Measurements from ENCODE around the gene ENPP3.
A peak's percentile ranks its signal among the peaks of the same experiment; 100 is the strongest.

Gene ENPP3

GRCh38 chr6:131642987-131643611 is 6.0 kb downstream of the ENPP3 start:
- no peak for FAIRE-seq

GRCh38 chr6:131643855-131644460 is 6.9 kb downstream of the ENPP3 start:
- FAIRE-seq = no peak

DNA sequence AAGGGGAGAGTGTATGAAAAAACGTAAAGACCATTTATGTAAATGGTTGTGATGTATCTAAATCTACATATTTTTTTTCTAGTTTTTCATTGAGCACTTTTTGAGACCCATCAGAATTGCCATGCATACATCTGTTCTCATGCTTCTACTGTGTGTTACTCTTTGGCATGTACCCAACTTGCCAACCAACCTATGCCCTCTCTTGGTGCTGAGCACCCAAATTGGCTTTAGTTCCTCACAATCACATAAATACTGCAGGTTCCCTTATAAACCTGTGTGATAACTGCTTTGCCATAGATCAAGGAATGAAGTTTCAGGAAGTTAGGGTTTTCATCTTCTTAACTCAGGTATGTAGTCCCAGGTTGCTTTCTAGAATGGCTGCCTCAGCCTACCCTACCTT is 7.8 kb downstream of the ENPP3 start:
- FAIRE-seq = no peak

- no peak for FAIRE-seq
These were observed 8.7 kb downstream of the ENPP3 start for GRCh38 chr6:131645846-131646245.

DNA sequence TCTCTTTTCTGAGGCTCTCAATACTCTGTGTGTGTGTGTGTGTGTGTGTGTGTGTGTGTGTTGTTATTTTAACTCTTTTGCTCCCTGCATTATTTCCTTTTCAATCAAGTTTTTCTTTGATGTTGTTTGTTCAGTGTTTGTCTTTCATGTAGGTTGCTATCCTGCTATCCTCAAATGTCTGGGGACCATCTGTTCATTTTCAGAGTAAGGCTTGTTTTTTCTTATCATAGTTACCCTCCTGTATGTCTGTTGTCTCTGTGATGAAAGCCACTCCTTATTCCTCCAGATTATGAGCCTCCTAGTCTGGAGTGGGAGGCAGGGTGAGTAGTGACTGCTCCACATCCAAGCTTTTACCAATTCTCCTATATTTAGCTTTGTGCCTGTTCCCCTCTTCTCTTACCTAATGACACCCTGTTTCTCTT is 9.2 kb downstream of the ENPP3 start:
- FAIRE-seq = peak; percentile 4

GRCh38 chr6:131651782-131652181 is 14.7 kb downstream of the ENPP3 start:
- FAIRE-seq = no peak

DNA sequence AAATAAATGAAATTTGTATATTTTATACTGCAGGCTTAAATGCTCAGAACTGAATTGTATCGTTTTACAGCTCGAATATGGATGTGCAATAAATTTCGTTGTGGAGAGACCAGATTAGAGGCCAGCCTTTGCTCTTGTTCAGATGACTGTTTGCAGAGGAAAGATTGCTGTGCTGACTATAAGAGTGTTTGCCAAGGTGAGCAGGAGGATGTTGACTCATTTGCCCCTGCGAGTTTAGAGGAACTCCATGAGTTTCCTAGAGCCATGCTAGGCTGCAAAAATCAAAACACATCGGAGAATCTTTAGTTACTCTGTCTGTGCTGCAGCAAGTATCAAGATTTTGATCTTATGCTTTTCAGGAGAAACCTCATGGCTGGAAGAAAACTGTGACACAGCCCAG is 15.4 kb downstream of the ENPP3 start:
- no peak for FAIRE-seq

- FAIRE-seq = no peak
These were observed 17.2 kb downstream of the ENPP3 start for GRCh38 chr6:131654326-131654725.

DNA sequence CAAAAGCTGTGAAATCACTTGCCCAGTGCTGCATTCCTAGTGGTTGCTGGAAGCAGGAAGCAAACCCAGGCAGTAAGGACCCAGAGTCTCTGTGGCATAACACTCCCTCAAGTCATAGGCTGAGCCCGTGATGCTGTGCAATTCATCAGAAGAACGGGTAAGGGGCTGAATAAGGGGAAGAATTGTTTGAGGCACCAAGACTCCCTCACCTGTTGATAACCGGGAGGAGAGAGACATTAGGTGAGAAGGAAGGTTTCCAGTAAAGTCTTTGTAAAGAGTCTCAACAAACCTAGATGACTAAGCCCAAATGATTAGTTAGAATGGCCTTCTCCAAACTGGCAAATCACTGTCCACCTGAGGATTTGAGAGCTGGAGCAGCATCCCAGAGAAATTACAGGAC is 18.3 kb downstream of the ENPP3 start:
- FAIRE-seq = no peak

- FAIRE-seq = no peak
These were observed 18.8 kb downstream of the ENPP3 start for GRCh38 chr6:131655951-131656350.

- FAIRE-seq = no peak
These were observed 19.6 kb downstream of the ENPP3 start for GRCh38 chr6:131656667-131657066.

DNA sequence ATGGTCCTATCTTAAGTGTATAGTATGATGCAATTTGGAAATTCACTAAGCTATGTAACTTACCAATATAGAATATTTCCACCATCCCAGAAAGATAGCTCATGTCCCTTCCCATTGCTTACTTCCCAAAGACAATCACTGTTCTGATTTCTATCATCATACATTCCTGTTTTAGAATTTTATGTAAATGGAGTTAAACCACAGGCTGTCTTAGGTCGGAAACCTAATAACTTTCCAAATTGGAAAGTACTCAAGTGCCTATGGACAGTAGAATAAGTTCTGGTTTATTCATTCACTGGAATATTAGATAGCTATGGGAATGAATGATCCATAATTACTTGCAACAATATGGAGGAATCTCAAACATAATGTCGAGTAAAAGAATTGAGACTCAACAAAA is 20.1 kb downstream of the ENPP3 start:
- no peak for FAIRE-seq

- no peak for FAIRE-seq
These were observed 20.6 kb downstream of the ENPP3 start for GRCh38 chr6:131657630-131658111.

GRCh38 chr6:131658287-131658686 is 21.2 kb downstream of the ENPP3 start:
- FAIRE-seq = no peak

GRCh38 chr6:131660195-131660594 is 23.1 kb downstream of the ENPP3 start:
- FAIRE-seq = no peak

- no peak for FAIRE-seq
These were observed 26.6 kb downstream of the ENPP3 start for GRCh38 chr6:131663578-131664165.

DNA sequence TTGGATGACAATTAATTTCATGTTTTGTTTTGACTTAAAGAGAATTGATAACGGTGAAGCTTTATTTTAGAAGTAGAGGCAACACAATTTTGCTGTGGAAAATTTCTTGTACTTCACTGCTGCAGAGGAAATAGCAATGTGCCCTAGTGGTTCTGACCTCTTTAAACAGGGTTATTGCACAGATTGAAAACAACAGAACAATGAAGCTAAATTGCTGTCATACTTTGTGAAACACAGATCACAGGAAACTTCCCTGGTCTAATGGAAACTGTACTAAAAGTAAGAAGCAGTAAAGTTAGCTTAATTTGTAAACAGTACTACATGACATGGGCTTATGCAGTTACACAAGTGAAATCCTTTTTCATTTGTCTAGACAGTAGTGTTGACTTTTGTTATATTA is 32.8 kb downstream of the ENPP3 start:
- FAIRE-seq = no peak

GRCh38 chr6:131673184-131673583 is 36.1 kb downstream of the ENPP3 start:
- no peak for FAIRE-seq

GRCh38 chr6:131678442-131678841 is 41.3 kb downstream of the ENPP3 start:
- no peak for FAIRE-seq

- no peak for FAIRE-seq
These were observed 43.8 kb downstream of the ENPP3 start for GRCh38 chr6:131680868-131681267.

GRCh38 chr6:131681585-131681984 is 44.5 kb downstream of the ENPP3 start:
- no peak for FAIRE-seq

DNA sequence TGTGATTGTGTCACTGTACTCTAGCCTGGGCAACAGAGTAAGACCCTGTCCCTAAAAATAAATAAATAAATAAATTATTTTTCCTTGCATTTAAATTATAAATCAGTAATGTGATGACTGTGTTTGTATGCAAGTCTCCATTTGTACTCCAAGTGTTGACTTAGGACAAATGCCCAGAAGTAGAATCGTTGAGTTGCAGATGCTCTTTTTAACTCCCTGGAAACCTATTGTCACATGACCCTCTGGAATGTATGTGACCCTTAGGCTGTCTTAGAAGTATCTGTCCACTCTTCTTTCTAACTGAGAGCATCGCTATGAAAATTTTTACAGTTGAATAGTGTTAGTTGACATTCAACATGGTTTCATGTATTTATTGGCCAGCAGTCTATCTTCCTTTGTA is 45.3 kb downstream of the ENPP3 start:
- FAIRE-seq = no peak

DNA sequence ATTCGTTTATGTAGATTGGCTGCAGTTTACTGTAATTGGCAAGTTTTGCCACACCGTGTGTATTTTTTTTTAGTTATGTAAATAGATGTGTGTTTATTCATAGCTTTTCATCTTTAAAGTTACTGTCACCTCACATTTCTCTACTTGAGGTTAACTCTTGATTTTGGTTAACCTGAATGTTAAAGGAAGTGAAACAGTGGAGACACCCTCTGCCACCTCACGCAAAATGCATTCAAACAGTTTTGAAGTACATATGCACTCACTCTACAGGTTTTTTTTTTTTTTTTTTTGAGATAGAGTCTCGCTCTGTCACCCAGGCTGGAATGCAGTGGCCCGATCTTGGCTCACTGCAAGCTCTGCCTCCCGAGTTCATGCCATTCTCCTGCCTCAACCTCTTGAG is 46.4 kb downstream of the ENPP3 start:
- no peak for FAIRE-seq

GRCh38 chr6:131685266-131685780 is 48.2 kb downstream of the ENPP3 start:
- no peak for FAIRE-seq

Measured in endometrium (tissue), 2 donors.